Transverse colon (tissue), 4 donors: ENCODE results near the gene RING1.

Experiments used
- EP300 ChIP-seq: sonication (generic); formaldehyde crosslinking; IDR thresholded peaks from one replicate; pipeline ENCODE4 v1.6.1; 2017; ENCODE audit warnings: antibody characterized with exemption, low read depth
- POLR2AphosphoS5 ChIP-seq, 3 donors: sonication (generic); formaldehyde crosslinking; IDR thresholded peaks; one replicate each; pipeline ENCODE4 v1.6.1; 2016; ENCODE audit warnings: antibody characterized with exemption in 3 of 3
- TF ChIP-seq, protein P1 (sequence below), 5 experiments: fragments of 200-600 bp in 3 of 5; fragments of 450-650 bp in 2 of 5; sonication (generic) in 3 of 5; IDR thresholded peaks; 1 replicate in 2 of 5; 2 replicates in 3 of 5; pipeline ENCODE4 v1.5.1; 2016 to 2017; ENCODE audit warnings: antibody characterized with exemption in 5 of 5, inconsistent platforms in 3 of 5, mild to moderate bottlenecking in 2 of 5, moderate library complexity in 1 of 5

DNA sequence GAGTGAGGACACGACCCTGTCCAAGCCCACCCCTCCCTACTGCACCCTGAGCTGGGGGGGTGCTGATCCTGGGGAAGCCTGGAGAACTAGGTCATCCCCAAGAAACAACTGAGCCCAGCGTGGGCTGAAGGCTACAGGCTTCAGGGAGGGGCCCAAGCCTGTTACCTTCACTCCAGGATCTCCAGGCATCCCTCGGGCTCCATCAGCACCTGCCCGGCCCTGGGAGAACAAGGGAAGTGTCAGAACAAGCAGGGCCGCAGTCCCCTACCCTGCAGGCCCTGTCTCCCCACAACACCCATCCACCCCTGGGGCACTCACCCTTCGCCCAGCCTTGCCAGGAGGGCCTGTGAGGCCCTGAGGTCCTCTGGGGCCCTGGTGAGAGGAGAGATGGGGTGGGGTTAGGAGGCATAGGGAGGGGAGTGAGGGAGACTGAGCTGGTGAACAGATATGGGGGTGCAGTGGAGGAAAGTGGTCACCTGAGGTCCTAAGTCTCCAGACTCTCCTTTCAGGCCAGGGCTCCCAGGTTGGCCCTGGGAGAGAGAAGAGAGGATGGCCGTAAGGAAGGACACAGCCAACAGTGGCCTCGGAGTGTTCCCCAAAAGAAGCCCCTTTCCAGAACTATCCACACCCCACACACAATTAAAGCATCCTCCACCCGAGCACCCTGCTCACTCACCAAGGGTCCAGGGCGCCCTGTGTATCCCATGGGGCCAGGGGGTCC lies 29.4 kb upstream of the RING1 start:
- TF ChIP-seq, protein P1, sequence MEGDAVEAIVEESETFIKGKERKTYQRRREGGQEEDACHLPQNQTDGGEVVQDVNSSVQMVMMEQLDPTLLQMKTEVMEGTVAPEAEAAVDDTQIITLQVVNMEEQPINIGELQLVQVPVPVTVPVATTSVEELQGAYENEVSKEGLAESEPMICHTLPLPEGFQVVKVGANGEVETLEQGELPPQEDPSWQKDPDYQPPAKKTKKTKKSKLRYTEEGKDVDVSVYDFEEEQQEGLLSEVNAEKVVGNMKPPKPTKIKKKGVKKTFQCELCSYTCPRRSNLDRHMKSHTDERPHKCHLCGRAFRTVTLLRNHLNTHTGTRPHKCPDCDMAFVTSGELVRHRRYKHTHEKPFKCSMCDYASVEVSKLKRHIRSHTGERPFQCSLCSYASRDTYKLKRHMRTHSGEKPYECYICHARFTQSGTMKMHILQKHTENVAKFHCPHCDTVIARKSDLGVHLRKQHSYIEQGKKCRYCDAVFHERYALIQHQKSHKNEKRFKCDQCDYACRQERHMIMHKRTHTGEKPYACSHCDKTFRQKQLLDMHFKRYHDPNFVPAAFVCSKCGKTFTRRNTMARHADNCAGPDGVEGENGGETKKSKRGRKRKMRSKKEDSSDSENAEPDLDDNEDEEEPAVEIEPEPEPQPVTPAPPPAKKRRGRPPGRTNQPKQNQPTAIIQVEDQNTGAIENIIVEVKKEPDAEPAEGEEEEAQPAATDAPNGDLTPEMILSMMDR (IDR thresholded peaks at IDR 0.05) = no peak
- TF ChIP-seq POLR2AphosphoS5 (IDR thresholded peaks at IDR 0.05) (no peak), EP300 (no peak)
